Vagina (tissue), 2 donors: ENCODE results near the gene ZDHHC5. TPM values are rescaled to one million over a fixed set of nuclear protein-coding genes. Genes with fewer than 3 reads are reported as not detected.
A peak's percentile ranks its signal among the peaks of the same experiment; 100 is the strongest.

Experiments used
- DNase-seq, 2 donors: peaks; one replicate each; pipeline ENCODE4 v3.0.0-alpha.2; 2017; ENCODE audit errors: extremely low spot score in 2 of 2
- H3K27ac ChIP-seq: fragments of 200-600 bp; sonication (generic); one replicate; pipeline ENCODE4 v1.5.1; 2019
- H3K27me3 ChIP-seq: fragments of 200-600 bp; sonication (generic); one replicate; pipeline ENCODE4 v1.5.1; 2019
- H3K36me3 ChIP-seq, 2 donors: fragments of 200-600 bp; sonication (generic); one replicate each; pipeline ENCODE4 v1.5.1; 2017 to 2019
- H3K4me1 ChIP-seq: fragments of 200-600 bp; sonication (generic); one replicate; pipeline ENCODE4 v1.5.1; 2019
- H3K4me3 ChIP-seq, 2 donors: fragments of 200-600 bp; sonication (generic); 1 replicate in 1 of 2; 2 replicates in 1 of 2; pipeline ENCODE4 v1.5.1; 2016 to 2019
- H3K9me3 ChIP-seq: fragments of 200-600 bp; sonication (generic); one replicate; pipeline ENCODE4 v1.5.1; 2019
- POLR2A ChIP-seq, 2 donors: fragments of 450-650 bp; IDR thresholded peaks; one replicate each; pipeline ENCODE4 v1.6.1; 2017; ENCODE audit warnings: antibody characterized with exemption in 2 of 2, mild to moderate bottlenecking in 2 of 2, moderate library complexity in 2 of 2
- POLR2AphosphoS5 ChIP-seq, 2 donors: sonication (generic); formaldehyde crosslinking; IDR thresholded peaks; one replicate each; pipeline ENCODE4 v1.9.0; 2017; ENCODE audit warnings: antibody characterized with exemption in 2 of 2, mild to moderate bottlenecking in 2 of 2, low read depth in 1 of 2; ENCODE audit not compliant: insufficient read depth in 1 of 2
- intact Hi-C: fragments of 100-400 bp; cut with DNase I; formaldehyde crosslinking; loops from one replicate; pipeline ENCODE4 v1.15.1; 2023
- microRNA counts, 2 donors: library from miRNA; unstranded; fragments of <30 nt; microRNA quantifications; one replicate each; lab custom pipeline; 2016 to 2017
- microRNA-seq: library from miRNA; unstranded; fragments of <30 nt; microRNA quantifications from one replicate; pipeline ENCODE4, GENCODE V29; 2017; ENCODE audit warnings: borderline number of aligned reads, borderline replicate concordance
- small RNA-seq: library from RNA; depleted of rRNA; stranded (forward); fragments of <200 nt; gene quantifications from one replicate; pipeline ENCODE3, GENCODE V24; 2016
- total RNA-seq: library from RNA; depleted of rRNA; stranded (reverse); fragments of >200 nt; gene quantifications from one replicate; pipeline ENCODE4 v1.2.3, GENCODE V29; 2016
- TF ChIP-seq, protein P1 (sequence below), 3 experiments: fragments of 450-650 bp in 2 of 3; fragments of 200-600 bp in 1 of 3; sonication (generic) in 1 of 3; IDR thresholded peaks; one replicate each; pipeline ENCODE4 v1.5.1; 2017 to 2019; ENCODE audit warnings: antibody characterized with exemption in 3 of 3, mild to moderate bottlenecking in 2 of 3, moderate library complexity in 2 of 3

The ZDHHC5 gene
- total RNA-seq, 1 donor from 2014 or later = 46.2 TPM

- H3K36me3 ChIP-seq = peaks cover 0 to 41% of the 10 kb centered on the region in 2 donors
- H3K27me3 ChIP-seq = no peaks in the 10 kb centered on the region
- H3K9me3 ChIP-seq = no peaks in the 10 kb centered on the region
- H3K27ac ChIP-seq = peak overlapping the region; percentile 86
- peak overlapping the region; percentile 71 to 88 for H3K4me3 ChIP-seq
- H3K4me1 ChIP-seq = peaks cover 20% of the 10 kb centered on the region
- TF ChIP-seq POLR2AphosphoS5 (IDR thresholded peaks at IDR 0.05; ENCODE audit: insufficient read depth in 1 of 2, low read depth in 1 of 2) (no peak), POLR2A (IDR thresholded peaks at IDR 0.05) (no peak)
- no peak for DNase-seq
- intact Hi-C loops = loop anchor here (10.0 kb wide), 1 partner anchor 53 kb away; no protein-coding TSS in a partner anchor
These were observed 74.2 kb downstream of the ZDHHC5 start for GRCh38 chr11:57742087-57742452.

GRCh38 chr11:57744357-57744756 is 76.4 kb downstream of the ZDHHC5 start:
- intact Hi-C loops = loop anchor here (10.0 kb wide), 1 partner anchor 50 kb away; no protein-coding TSS in a partner anchor
- Histone ChIP-seq H3K9me3 (no peaks in the 10 kb centered on the region), H3K27ac (no peak overlapping the region), H3K27me3 (no peaks in the 10 kb centered on the region), H3K36me3 (peaks cover 0 to 24% of the 10 kb centered on the region in 2 donors), H3K4me3 (no peak overlapping the region), H3K4me1 (peaks cover 20% of the 10 kb centered on the region)
- no peak for DNase-seq
- TF ChIP-seq, protein P1, sequence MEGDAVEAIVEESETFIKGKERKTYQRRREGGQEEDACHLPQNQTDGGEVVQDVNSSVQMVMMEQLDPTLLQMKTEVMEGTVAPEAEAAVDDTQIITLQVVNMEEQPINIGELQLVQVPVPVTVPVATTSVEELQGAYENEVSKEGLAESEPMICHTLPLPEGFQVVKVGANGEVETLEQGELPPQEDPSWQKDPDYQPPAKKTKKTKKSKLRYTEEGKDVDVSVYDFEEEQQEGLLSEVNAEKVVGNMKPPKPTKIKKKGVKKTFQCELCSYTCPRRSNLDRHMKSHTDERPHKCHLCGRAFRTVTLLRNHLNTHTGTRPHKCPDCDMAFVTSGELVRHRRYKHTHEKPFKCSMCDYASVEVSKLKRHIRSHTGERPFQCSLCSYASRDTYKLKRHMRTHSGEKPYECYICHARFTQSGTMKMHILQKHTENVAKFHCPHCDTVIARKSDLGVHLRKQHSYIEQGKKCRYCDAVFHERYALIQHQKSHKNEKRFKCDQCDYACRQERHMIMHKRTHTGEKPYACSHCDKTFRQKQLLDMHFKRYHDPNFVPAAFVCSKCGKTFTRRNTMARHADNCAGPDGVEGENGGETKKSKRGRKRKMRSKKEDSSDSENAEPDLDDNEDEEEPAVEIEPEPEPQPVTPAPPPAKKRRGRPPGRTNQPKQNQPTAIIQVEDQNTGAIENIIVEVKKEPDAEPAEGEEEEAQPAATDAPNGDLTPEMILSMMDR (IDR thresholded peaks at IDR 0.05) = no peak
- no peak for TF ChIP-seq POLR2A (IDR thresholded peaks at IDR 0.05)
- TF ChIP-seq POLR2AphosphoS5 (IDR thresholded peaks at IDR 0.05; ENCODE audit: insufficient read depth in 1 of 2, low read depth in 1 of 2) = no peak

DNA sequence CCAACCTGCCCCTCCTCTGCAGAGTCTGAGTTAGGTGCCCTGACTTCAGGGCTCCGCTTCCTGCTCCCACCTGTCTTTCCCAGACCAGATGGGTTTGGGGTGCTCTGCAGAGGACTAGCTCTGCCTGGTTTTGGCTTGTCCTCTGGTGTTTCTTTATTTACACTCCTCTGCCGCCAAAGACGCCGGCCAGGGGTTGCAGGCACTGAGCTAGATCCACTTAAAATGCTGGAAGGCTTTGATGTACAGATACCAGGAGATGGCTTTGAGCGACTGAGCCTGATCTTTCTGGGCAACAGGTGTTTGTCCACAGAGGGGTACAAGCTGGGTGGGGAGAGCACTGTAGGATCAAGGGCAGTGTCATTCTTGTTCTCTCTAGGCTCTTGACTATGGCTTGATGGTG is 77.3 kb downstream of the ZDHHC5 start:
- TF ChIP-seq POLR2AphosphoS5 (IDR thresholded peaks at IDR 0.05; ENCODE audit: insufficient read depth in 1 of 2, low read depth in 1 of 2) = no peak
- TF ChIP-seq, protein P1 (IDR thresholded peaks at IDR 0.05) = no peak
- TF ChIP-seq POLR2A (IDR thresholded peaks at IDR 0.05) = no peak
- no peaks in the 10 kb centered on the region for H3K9me3 ChIP-seq
- no peak overlapping the region for H3K27ac ChIP-seq
- no peak for DNase-seq
- no peak overlapping the region for H3K4me3 ChIP-seq
- H3K4me1 ChIP-seq = peaks cover 20% of the 10 kb centered on the region
- peaks cover 0 to 24% of the 10 kb centered on the region in 2 donors for H3K36me3 ChIP-seq
- intact Hi-C loops = loop anchor here (10.0 kb wide), 1 partner anchor 50 kb away; no protein-coding TSS in a partner anchor
- H3K27me3 ChIP-seq = no peaks in the 10 kb centered on the region

DNA sequence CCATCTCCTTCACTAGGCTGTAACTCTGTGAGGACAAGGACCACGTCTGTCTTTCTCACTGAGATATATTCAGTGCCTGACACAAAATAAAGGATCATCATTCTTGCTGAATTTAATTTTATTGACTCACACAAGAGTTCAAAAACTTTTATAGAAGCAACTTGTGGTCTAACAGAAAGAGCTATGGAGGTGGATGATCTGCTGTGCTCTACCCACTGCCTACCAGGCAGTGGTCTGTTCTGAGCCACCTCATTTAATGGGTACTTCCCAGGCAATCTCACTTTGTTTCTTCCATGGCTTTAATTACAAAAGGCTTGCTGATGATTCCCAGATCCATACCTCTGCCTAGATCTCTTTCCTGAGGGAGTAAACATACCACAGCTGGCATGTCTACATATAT is 79.0 kb downstream of the ZDHHC5 start:
- H3K4me3 ChIP-seq = no peak overlapping the region
- no peaks in the 10 kb centered on the region for H3K9me3 ChIP-seq
- intact Hi-C loops = loop anchor here (10.0 kb wide), 1 partner anchor 48 kb away; no protein-coding TSS in a partner anchor
- no peak for DNase-seq
- no peaks in the 10 kb centered on the region for H3K27me3 ChIP-seq
- TF ChIP-seq POLR2A (IDR thresholded peaks at IDR 0.05) = no peak
- TF ChIP-seq POLR2AphosphoS5 (IDR thresholded peaks at IDR 0.05; ENCODE audit: insufficient read depth in 1 of 2, low read depth in 1 of 2) = no peak
- TF ChIP-seq, protein P1 (IDR thresholded peaks at IDR 0.05) = no peak
- peaks cover 0 to 24% of the 10 kb centered on the region in 2 donors for H3K36me3 ChIP-seq
- peaks cover 13% of the 10 kb centered on the region for H3K4me1 ChIP-seq
- H3K27ac ChIP-seq = no peak overlapping the region

MicroRNAs encoded within 50 kb of the gene (microRNA counts, 767-probe panel; counts per million panel counts)
- 6,385 to 6,587 counts per million in 2 donors for microRNA hsa-miR-130a-3p (lab: Ali Mortazavi, UCI)

Small RNA genes within 50 kb of the gene (microRNA-seq; reads per million reads assigned to microRNA genes)
- gene MIR130A = 7,310 reads per million, percentile 92 among the genes with 10 or more reads in this experiment

Small RNA genes within 50 kb of the gene (small RNA-seq; reads per million reads assigned to genes)
- gene MIR130A = 508 reads per million, percentile 98 among the genes with 10 or more reads in this experiment
- gene TMX2-CTNND1 = not detected

Other genes starting within 250 kb of the ZDHHC5 start
- gene SLC43A3, start 241.0 kb upstream of the ZDHHC5 start, total RNA-seq = 53.5 TPM
- 2.0 TPM for gene RTN4RL2, start 207.6 kb upstream of the ZDHHC5 start, total RNA-seq
- 22.6 TPM for gene SLC43A1, start 152.4 kb upstream of the ZDHHC5 start, total RNA-seq
- 45.2 TPM for gene TIMM10, start 137.4 kb upstream of the ZDHHC5 start, total RNA-seq
- not detected for gene SMTNL1, start 130.5 kb upstream of the ZDHHC5 start, total RNA-seq
- gene UBE2L6, start 100.4 kb upstream of the ZDHHC5 start, total RNA-seq = 48.1 TPM
- 779 TPM for gene SERPING1, start 70.4 kb upstream of the ZDHHC5 start, total RNA-seq
- 2.7 TPM for gene YPEL4, start 18.2 kb upstream of the ZDHHC5 start, total RNA-seq
- gene CLP1, start 10.4 kb upstream of the ZDHHC5 start, total RNA-seq = 10.8 TPM
- 18.4 TPM for gene MED19, start 44.1 kb downstream of the ZDHHC5 start, total RNA-seq
- 44.4 TPM for gene TMX2, start 44.5 kb downstream of the ZDHHC5 start, total RNA-seq
- gene SELENOH, start 73.4 kb downstream of the ZDHHC5 start, total RNA-seq = 120 TPM
- not detected for gene BTBD18, start 83.7 kb downstream of the ZDHHC5 start, total RNA-seq
- gene CTNND1, start 93.7 kb downstream of the ZDHHC5 start, total RNA-seq = 179 TPM